Breast epithelium (tissue), 4 donors: ENCODE data around the gene RNF212B. TPM values are rescaled to one million over a fixed set of nuclear protein-coding genes. Genes with fewer than 3 reads are reported as not detected.
"Not testable (repeated sequence)": the region's sequence is repeated elsewhere in the genome, so short reads cannot be mapped to it uniquely, and the experiment has no call there.

ENCODE experiments used
- DNase-seq, 2 donors: peaks; one replicate each; pipeline ENCODE4 v3.0.0-alpha.2; 2019; ENCODE audit warnings: low spot score in 2 of 2
- H3K27ac ChIP-seq, 2 donors: fragments of 200-600 bp; sonication (generic) in 1 of 2; one replicate each; pipeline ENCODE4 v1.5.1; 2016 to 2019; ENCODE audit warnings: mild to moderate bottlenecking in 1 of 2
- H3K27me3 ChIP-seq, 2 donors: fragments of 200-600 bp; sonication (generic) in 1 of 2; one replicate each; pipeline versions ENCODE4 v1.5.1 to v1.6.0; 2017 to 2019; ENCODE audit warnings: control low read depth in 1 of 2, mild to moderate bottlenecking in 1 of 2
- H3K36me3 ChIP-seq: fragments of 200-600 bp; one replicate; pipeline ENCODE4 v1.5.1; 2019
- H3K4me1 ChIP-seq, 2 donors: fragments of 200-600 bp; sonication (generic); one replicate each; pipeline ENCODE4 v1.5.1; 2016 to 2019; ENCODE audit warnings: control low read depth in 1 of 2
- H3K4me3 ChIP-seq, 3 donors: fragments of 200-600 bp; sonication (generic); 1 replicate in 2 of 3; 2 replicates in 1 of 3; pipeline ENCODE4 v1.5.1; 2016 to 2019; ENCODE audit warnings: mild to moderate bottlenecking in 3 of 3, moderate library complexity in 2 of 3
- H3K9me3 ChIP-seq, 2 donors: fragments of 200-600 bp; sonication (generic) in 1 of 2; one replicate each; pipeline ENCODE4 v1.5.1; 2016 to 2019; ENCODE audit warnings: control low read depth in 1 of 2
- CTCF ChIP-seq, 3 donors: fragments of 450-650 bp; IDR thresholded peaks; one replicate each; pipeline ENCODE4 v1.5.1; 2016 to 2017; ENCODE audit warnings: antibody characterized with exemption in 3 of 3, mild to moderate bottlenecking in 3 of 3, moderate library complexity in 3 of 3
- POLR2A ChIP-seq: fragments of 450-650 bp; IDR thresholded peaks from one replicate; pipeline ENCODE4 v1.6.1; 2016; ENCODE audit warnings: antibody characterized with exemption, mild to moderate bottlenecking, moderate library complexity
- POLR2AphosphoS5 ChIP-seq, 3 donors: sonication (generic); formaldehyde crosslinking; IDR thresholded peaks; one replicate each; pipeline ENCODE4 v1.6.1; 2017; ENCODE audit warnings: antibody characterized with exemption in 3 of 3
- intact Hi-C: fragments of 100-400 bp; cut with DNase I; formaldehyde crosslinking; loops from one replicate; pipeline ENCODE4 v1.15.1; 2023; ENCODE audit warnings: low total_unique reads
- total RNA-seq, 3 donors: library from RNA; depleted of rRNA; stranded (reverse); fragments of >200 nt; gene quantifications; one replicate each; pipeline ENCODE4 v1.1.0, GENCODE V29; 2016

RNF212B gene
- total RNA-seq, 3 donors from 2014 or later, result not detected

- intact Hi-C loops, result no loop called here
- Histone ChIP-seq H3K4me3 (no peak overlapping the region), H3K36me3 (no peaks in the 10 kb centered on the region), H3K27ac (no peak overlapping the region), H3K27me3 (no peaks in the 10 kb centered on the region), H3K9me3 (peaks cover 0 to 5% of the 10 kb centered on the region in 2 donors), H3K4me1 (no peaks in the 10 kb centered on the region)
- no peak for DNase-seq
- TF ChIP-seq POLR2AphosphoS5 (IDR thresholded peaks at IDR 0.05) (no peak), CTCF (IDR thresholded peaks at IDR 0.05) (no peak), POLR2A (no peak)
These were observed 20.4 kb upstream of the RNF212B start for GRCh38 chr14:23217032-23218020.

GRCh38 chr14:23219075-23219474 lies 18.7 kb upstream of the RNF212B start:
- H3K9me3 ChIP-seq, result peaks cover 0 to 5% of the 10 kb centered on the region in 2 donors
- H3K4me3 ChIP-seq, result no peak overlapping the region
- H3K4me1 ChIP-seq, result no peaks in the 10 kb centered on the region
- no peaks in the 10 kb centered on the region for H3K27me3 ChIP-seq
- H3K36me3 ChIP-seq, result no peaks in the 10 kb centered on the region
- TF ChIP-seq CTCF (IDR thresholded peaks at IDR 0.05) (no peak), POLR2A (no peak), POLR2AphosphoS5 (IDR thresholded peaks at IDR 0.05) (no peak)
- intact Hi-C loops, result no loop called here
- no peak overlapping the region for H3K27ac ChIP-seq
- DNase-seq, result no peak

- H3K9me3 ChIP-seq, H3K36me3 ChIP-seq, H3K4me1 ChIP-seq, H3K27ac ChIP-seq, H3K27me3 ChIP-seq, intact Hi-C loops, H3K4me3 ChIP-seq, DNase-seq: not testable (repeated sequence)
These were observed 12.8 kb upstream of the RNF212B start for GRCh38 chr14:23224958-23225357.

- no peaks in the 10 kb centered on the region for H3K4me1 ChIP-seq
- H3K9me3 ChIP-seq, result no peaks in the 10 kb centered on the region
- intact Hi-C loops, result no loop called here
- H3K27ac ChIP-seq, result no peak overlapping the region
- H3K36me3 ChIP-seq, result no peaks in the 10 kb centered on the region
- no peak overlapping the region for H3K4me3 ChIP-seq
- TF ChIP-seq POLR2A (no peak), CTCF (IDR thresholded peaks at IDR 0.05) (no peak), POLR2AphosphoS5 (IDR thresholded peaks at IDR 0.05) (no peak)
- no peak for DNase-seq
- no peaks in the 10 kb centered on the region for H3K27me3 ChIP-seq
These were observed 10.2 kb upstream of the RNF212B start for GRCh38 chr14:23227566-23227965.

GRCh38 chr14:23228812-23229211 lies 8.9 kb upstream of the RNF212B start:
- DNase-seq, result no peak
- no peaks in the 10 kb centered on the region for H3K4me1 ChIP-seq
- intact Hi-C loops, result no loop called here
- TF ChIP-seq POLR2A (no peak), POLR2AphosphoS5 (IDR thresholded peaks at IDR 0.05) (no peak), CTCF (IDR thresholded peaks at IDR 0.05) (no peak)
- H3K4me3 ChIP-seq, result no peak overlapping the region
- no peaks in the 10 kb centered on the region for H3K9me3 ChIP-seq
- no peaks in the 10 kb centered on the region for H3K27me3 ChIP-seq
- no peak overlapping the region for H3K27ac ChIP-seq
- H3K36me3 ChIP-seq, result no peaks in the 10 kb centered on the region

GRCh38 chr14:23232241-23232808 lies 5.4 kb upstream of the RNF212B start:
- DNase-seq, H3K4me3 ChIP-seq, H3K27me3 ChIP-seq, intact Hi-C loops, H3K36me3 ChIP-seq, H3K4me1 ChIP-seq, H3K27ac ChIP-seq, H3K9me3 ChIP-seq: not testable (repeated sequence)
